Skeletal muscle cell (primary cell): Measurements from ENCODE around the gene ASIC3.

Source experiments
- DNase-seq: peaks from one replicate; pipeline ENCODE4 v3.0.0-alpha.2; 2010; ENCODE audit warnings: low read depth
- H3K4me3 ChIP-seq: 2 replicates; pipeline ENCODE4 v1.5.1; 2011; ENCODE audit warnings: low read depth, mild to moderate bottlenecking, control low read depth, low read length, moderate library complexity

The ASIC3 gene

DNA sequence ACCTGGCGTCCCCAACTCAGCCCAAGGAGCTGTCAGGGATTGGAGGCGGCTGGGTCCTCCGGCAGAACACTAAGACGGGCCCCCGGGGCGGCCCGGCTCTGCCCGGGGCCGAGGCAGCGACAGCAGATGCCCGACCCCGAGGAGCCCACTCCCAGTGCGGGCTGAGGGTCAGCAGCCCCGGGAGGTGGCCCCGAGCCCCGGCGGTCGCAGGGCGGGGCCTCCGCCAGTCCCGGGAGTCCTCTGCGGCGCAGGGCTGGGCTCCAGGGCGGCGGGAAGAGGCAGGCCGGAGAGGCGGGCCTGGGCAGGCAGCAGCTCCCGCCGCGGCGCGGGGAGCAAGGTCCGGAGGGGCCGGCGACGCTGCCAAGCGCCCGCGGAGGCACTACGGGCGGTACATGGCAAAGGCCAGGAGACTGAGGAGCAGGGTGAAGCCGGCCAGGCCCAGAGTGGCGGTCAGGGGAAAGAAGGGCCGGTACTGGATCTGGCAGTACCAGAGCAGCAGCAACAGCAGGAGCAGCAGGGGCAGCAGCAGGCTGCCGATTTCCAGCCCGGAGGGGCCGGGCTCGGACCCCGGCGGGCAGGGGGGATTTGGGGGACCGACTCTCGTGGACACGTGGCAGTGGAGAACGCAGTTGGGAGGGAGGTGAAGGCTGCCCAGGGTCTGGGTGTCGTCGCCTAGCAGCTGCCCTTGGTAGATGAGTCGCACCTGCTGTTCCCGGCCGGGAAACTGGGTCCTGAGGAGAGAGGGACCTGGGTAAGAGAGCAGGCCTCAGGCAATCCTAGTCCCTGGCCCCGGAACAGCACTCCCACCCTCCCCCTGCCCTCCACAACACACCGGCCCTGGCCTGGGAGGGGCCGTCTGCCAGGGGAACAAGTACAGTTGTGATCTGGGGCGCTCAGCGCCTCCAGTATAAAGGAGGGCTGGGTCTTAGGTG is 33.1 kb downstream of the ASIC3 start:
- no peak for DNase-seq
- peak overlapping the region; percentile 87 for H3K4me3 ChIP-seq

DNA sequence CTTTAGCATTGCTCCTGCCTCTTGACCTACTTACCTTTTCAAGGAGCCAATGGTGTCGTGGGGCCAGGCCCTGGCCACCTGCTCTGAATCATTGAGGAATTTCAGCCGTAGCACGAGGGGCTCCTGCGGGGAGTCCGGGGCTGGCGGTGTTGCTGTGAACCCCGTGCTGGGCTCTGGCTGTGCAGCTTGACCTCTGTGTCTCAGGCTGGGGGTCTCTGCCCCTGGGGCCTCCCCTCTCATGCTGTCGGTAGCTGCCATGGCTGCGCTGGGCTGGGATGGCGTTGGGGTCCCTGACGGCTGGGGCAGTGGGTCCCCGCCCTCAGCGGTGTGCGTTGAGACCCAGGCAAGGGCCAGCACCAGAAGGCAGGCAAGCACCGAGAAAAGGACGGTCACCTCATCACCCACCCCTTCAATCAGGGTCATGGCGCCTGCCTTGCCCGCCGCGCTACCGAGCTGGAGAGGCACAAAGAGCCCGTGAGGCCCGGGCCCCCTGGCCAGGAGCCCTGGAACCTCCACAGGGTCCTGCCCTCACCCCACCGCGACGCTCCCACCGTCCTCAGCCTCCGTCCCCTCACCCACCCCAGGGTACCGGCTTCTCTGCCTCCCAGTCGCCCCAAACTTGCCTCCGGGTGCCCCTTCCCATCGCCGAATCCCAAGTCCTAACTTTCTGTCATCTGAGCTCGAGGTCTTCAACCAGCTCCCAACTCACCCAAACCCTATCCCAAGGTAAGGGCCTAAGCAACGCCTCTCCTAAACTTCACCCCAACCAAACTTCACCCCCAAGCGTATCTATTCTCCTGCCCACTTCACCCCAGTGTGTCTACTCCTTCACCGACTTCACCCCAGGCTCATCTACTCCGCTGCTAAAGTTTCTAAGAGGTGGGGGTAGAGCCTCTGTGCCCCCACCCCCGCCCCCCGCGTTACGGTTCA is 34.1 kb downstream of the ASIC3 start:
- peak overlapping the region; percentile 87 for H3K4me3 ChIP-seq

DNA sequence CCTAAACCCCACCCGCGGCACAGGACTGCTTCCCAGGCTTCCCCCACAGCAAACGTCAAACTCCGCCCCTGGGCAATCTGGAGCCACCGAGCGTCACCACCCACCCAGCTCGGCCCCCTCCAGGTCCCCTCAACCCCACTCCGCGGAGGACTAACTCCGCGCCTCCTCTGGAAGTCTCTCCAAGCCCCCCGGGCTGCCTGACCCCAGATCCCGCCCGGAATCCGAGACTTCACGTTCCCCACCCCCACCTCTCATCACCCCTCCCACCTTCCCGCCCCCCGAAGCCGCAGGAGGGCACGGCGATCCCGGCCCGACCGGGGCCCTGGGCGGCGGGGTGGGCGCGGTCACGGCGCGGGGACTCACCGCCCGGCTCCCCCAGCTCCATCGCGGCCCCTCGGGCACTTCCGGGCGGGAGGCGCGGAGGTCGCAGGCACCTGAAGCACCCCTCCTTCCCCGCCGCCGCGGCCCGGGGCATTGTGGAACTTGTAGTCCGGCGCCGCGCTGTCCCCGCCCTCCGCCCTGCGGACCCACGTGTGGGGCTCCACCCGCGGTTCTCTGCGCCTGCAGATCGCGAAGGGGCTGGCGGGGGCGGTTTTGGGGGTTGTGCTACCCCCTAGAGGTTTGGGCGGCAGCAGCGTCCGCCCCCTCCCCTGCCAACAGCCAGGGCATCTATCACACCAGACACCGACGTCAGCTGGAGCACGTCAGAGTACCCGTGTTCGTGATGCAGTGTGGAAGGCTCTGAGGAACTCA is 34.9 kb downstream of the ASIC3 start, which contains the start of gene TMUB1:
TMUB1 (minus strand) TSS at position 423 of the 753 bp plus-strand sequence. CDS start 930 bp downstream, outside the sequence.
- DNase-seq, result no peak

More for the DNA sequence above, 34.1 kb downstream of the ASIC3 start:
- DNase-seq, result no peak

DNA sequence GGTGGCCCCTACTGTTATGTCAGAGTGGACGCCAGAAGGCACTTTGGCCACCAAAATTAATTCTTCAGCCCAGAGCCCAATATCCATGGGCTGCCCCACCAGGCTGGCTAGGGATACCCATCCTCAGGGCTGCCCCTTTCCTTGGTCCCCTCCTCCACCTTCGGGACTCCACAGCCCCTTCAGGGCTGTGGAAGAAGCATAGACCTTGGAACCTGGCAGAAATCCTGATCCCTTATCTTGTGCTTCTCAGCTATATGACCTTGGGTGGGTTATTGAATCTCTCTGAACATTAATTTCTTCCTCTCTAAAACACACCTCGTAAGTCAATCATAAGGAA is 35.5 kb downstream of the ASIC3 start:
- DNase-seq, result no peak
- H3K4me3 ChIP-seq, result peak overlapping the region; percentile 87

More for the DNA sequence above, 34.9 kb downstream of the ASIC3 start, which contains the start of gene TMUB1:
- H3K4me3 ChIP-seq, result peak within 1 kb of the TSS; percentile 87

DNA sequence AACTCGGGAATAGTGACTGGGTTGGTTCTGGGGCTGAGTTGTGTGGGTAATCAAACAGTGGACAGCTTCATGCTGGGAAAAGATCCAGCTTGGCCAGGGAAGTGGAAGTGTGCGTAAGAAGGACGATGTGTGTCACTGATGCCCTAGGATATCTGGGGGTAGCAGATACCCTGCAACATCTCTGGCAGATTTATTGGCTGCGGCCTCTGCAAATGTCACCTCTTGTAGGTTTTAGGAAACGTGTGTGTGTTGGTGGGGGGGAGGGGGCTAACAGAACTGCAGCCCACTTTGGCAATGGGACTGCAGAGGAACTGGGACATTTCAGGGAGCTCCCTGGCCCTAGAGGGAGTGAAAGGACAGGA is 37.0 kb downstream of the ASIC3 start:
- no peak for DNase-seq
- peak overlapping the region; percentile 77 for H3K4me3 ChIP-seq

DNA sequence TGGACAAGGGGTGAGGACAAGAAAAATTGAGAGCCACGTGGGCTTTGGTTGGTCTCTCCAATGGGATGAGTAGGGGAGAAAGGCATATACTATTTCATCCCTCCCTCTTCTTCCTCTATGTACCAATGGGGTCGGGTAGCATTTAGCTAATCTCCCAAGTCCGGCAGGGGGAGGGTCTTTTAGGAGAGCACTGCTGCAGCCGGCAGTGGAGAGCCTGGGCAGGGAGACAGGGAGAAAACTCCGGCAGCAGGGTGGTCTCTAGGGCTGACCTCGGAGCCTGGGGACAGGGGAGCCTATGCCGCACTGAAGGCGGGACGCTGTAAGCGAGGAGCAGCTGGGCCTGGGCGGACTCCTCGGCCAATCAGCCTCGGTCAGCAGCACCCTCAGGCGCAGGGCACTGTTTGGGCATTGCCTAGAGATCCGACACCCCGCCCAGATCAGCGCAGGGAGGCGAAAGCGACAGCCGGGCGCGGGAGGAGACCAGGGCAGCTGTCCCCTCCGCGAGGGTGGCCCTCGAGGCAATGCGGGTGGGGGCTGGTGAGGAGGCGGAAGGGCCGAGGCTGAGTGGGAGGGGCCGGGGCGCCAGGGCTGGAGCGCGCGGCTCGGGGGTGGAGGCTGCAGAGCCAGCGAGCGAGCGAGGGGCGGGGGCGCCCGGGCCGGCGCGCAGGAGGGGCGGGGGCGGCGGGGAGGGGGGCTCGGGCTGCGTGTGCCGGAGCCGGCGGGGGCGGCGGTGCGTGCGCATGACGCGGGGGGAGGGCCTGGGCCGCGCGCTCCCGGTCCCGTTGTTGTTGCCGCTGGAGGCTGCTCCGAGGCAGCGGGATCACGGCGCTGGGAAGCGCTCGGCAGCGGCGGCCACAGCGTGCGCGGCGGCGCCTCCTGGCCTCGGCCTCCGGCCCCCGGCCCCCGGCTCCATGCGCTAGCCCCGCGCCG is 37.6 kb downstream of the ASIC3 start, which contains the start of gene AGAP3:
AGAP3 (plus strand) TSS at position 785 of the 930 bp plus-strand sequence. CDS start 267 bp downstream, outside the sequence.
- peak; percentile 54 for DNase-seq
- peak within 1 kb of the TSS; percentile 77 for H3K4me3 ChIP-seq

DNA sequence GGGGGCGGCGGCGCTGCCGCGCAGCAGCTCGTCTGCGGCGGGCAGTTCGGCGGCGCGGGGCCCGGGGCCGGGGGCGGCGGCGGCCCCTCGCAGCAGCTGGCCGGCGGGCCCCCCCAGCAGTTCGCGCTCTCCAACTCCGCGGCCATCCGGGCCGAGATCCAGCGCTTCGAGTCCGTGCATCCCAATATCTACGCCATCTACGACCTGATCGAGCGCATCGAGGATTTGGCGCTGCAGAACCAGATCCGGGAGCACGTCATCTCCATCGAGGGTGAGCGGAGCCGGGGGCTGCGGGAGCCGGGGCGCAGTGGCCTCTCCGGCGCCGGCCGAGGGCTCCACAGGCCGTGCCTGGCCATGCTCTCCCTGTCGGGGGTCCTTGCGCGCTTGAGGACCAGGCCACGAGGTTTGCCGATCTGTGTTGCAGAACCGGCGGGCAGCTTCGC is 38.5 kb downstream of the ASIC3 start:
- no peak for DNase-seq

DNA sequence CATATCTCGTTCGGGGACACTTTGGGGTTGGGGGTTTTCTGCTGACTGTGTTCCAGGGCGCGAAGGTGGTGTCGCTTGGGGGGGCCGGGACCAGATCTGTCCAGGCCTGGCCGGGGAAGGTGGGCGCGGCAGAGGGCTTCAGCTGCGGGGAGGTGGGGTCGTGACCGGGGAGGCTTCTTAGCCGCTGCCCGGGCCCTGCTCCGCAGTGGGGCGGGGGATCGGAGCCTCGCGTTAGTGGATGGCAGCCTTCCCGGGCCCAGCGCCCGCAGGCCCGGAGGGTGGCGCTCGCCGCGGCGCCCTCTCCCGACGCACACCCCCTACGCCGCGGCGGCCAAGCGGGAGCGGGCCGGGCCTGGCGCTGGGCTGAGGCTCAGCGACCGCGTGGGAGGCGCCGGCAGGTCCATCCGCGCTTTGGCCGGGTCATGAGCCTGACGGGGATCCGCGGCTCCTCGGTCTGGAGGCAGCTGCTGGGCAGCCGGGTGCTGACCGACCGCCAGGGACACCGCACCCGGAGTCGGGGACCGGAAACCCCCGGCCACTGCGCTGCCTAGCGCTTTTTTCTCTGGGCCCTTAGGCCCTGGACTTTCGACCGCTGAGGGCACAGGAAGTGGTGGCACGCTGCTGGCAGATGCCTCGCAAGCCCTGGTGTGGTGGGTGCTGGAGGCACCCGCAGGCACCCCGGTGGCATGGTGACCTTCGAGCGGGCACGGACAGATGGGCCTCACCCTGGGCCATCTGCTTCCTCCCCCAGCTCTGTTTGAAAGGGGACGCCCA is 39.1 kb downstream of the ASIC3 start:
- no peak for DNase-seq
- peak overlapping the region; percentile 77 for H3K4me3 ChIP-seq

More for the DNA sequence above, 38.5 kb downstream of the ASIC3 start:
- H3K4me3 ChIP-seq, result peak overlapping the region; percentile 77

DNA sequence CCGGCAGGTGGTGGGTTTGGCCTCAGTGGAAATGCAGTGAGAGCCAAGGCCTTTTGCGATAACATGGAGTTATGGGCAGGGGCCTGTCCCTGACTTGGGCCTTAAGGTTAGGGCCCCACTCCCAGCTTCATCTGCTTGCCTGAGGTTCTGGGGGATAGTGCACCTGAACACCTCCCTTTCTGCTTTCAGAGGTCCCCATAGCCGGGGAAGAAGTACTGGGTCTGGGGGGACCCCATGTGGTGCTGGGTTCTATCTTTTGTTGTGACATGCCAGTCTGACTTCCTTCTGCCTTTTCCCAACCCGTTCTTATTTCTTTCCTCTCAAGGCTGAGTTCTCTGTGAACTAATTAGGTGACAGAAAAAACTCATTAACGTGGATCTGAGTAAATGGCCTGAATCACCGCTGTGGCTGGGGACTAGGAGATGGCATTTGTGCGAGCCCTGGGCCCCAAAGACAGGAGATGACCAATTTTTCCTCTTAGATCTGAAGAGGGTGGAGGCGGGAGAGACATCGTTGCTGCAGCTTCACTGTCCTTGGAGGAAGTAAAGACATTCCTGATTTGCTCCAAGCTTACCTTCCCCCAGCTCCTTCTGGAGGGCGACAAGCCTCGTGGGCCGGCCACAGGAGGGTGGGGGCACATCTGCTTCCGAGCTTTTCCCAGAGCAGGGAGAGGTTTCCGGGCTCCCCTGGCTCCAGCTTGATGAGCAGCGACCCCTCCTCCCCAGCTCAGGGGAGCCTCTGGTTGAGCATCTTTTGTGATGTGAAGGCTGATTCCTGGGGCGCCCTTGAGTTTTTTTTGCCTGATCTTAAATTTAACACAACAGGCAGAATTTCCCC is 39.9 kb downstream of the ASIC3 start:
- no peak for DNase-seq

DNA sequence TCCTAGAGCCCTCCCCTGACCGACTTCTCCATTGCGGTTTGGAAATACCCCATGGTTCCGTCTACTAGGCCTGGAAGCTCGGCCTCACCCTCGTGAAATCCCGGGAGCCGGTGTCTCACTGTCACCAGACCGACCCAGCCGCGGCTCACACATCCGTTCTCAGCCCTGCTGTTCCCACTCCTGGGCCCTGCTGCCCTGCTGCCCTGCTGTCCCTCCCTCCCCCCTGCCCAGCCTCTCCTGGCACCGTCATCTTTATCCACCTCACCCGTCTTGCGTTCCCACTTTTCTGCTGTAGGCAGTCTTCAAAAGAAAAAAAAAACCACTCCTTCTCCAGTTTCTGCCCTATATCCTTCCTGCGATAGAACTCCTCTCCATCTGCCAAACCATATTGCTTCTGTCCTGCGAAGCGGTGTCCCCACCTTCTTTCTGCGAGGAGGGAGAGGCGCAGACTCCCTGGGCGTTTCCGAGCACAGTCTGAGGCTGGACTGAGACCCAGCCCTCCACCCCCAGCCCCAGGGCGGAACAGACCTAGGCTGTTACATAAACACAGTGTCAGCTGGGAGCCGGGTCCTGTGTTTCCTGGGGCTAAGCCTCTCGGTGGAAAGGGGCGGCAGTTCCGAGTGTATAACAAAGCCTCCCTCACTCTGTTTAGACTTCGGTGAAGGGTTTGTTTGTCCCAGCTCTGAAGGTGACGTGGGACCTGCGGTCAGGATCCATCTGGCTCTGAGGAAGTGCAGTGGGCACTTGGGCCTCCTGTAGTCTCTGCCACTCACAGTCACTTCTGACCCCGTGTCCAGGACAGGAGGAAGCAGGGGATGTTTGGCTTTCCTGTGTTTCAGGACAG is 40.7 kb downstream of the ASIC3 start:
- DNase-seq, result no peak
- peak overlapping the region; percentile 77 for H3K4me3 ChIP-seq

More for the DNA sequence above, 39.9 kb downstream of the ASIC3 start:
- peak overlapping the region; percentile 77 for H3K4me3 ChIP-seq

DNA sequence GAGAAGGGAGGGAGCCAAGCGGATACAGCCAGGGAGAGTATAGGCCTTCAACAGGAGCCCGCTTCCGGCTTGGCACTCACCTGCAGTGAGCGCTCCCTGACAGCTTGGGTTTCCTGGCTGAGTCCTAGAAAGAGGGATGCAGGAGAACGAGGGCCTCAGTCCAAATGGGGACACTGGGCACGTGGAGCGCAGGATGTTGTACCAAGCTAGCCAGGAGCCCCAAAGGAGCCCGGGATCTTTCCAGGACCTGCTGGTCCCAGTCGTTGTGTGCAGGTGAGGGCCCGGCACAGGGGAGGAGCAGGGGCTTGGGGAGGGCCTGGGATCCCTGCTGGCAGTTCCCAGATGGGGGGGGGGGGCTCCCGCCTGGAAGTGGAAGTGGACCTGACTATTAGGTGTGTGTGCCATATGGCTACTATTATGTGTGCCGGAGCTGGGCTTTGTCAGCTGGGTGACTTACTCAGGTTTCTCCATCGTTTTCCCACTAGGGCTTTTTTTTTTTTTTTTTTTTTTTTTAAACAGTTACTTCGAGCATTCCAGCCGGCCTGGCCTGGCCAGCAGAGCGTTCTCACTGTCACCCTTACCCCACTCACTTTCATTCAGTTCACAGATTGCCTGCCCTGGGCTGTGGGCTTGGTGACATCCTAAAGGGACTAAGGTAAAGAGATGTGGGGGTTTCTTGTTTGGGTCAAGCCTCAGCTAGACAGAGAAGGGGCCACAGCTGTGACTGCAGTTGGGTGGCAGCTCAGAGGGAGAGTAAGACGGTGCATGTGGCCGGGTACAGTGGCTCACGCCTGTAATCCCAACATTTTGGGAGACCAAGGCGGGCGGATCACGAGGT is 41.8 kb downstream of the ASIC3 start:
- no peak overlapping the region for H3K4me3 ChIP-seq

DNA sequence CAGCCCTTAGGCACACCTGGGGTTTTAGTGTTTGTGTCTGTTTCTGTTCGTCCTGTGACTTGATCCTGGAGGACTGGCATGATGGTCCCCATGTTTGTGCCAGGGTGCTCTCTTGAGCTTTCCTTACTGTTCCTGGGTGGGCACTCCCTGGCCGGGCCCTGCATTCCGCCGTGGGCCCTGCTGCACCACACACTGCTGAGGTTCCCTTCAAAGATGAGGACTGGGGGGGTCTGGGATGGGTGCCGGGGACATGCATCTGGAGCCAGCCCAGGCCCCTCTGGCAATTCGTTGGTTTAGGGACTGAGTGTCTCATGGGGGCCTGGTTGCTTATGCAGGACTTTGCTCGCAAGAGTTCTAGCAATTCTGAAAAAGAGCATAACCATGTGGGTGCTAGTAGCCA is 42.7 kb downstream of the ASIC3 start:
- DNase-seq, result no peak
- no peak overlapping the region for H3K4me3 ChIP-seq

More for the DNA sequence above, 41.8 kb downstream of the ASIC3 start:
- DNase-seq, result no peak

DNA sequence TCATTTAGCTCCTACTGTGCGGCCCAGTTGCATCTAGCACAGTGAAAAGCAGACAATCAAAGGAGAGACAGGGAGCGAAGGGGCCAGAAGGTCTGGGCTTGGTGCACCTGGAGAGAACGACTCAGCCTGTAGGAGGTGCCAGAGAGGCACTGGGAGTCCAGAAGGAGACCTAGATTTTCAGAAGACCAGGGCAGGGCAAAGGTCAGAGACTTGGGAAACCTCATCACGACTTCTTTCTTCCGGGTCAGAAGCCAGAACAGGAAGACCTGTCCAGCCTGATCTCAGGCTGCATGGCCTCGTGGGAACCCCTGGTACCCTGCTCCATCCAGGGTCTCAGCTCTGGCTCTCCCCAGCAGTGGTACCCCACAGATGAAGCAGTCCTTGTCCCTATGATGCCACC is 43.1 kb downstream of the ASIC3 start:
- no peak overlapping the region for H3K4me3 ChIP-seq
- no peak for DNase-seq

DNA sequence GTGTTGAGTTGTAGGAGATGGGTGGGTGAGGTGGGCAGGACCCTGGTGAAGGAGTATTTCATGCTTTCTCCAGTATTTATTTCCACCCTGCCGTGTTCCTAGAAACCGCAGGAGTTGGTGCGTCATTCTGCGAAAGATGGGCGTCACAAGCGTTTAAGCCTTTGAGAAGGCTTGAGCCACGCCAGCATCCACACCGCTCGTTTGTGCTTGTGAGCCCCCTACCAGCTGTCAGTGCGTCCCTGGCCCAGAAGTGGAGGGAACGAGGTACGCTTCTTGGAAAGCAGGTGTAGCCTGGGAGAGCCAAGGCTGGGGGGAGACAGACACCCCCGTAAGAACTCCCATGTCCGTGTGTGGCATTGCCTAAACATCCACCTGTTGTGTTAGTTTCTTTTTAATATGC is 43.7 kb downstream of the ASIC3 start:
- H3K4me3 ChIP-seq, result no peak overlapping the region
- DNase-seq, result no peak

DNA sequence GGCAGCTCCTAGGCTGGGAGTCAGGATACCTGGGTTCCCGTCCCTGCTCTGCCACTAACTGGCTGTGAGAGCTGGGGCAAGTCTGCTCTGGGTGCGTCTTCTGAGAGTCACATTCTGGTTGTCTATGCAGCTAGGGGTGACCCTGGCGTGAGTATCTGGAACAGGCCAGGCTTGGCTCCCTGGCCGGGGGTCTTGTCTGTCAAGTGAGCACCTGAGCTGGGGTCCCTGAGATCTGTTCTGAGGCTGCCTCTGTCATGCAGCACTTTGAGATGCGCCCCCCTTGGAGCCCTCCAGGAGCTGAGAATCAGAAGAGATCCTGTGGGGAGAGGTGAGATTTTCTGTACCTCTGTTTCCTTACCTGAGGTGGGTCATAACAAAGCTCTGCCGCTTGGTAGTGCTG is 45.4 kb downstream of the ASIC3 start:
- no peak for DNase-seq
- no peak overlapping the region for H3K4me3 ChIP-seq
